H9 (cell line): ENCODE measurements around the gene PTPRJ. TPM values are rescaled to one million over a fixed set of nuclear protein-coding genes. Genes with fewer than 3 reads are reported as not detected.
"Not testable (repeated sequence)": the region's sequence is repeated elsewhere in the genome, so short reads cannot be mapped to it uniquely, and the experiment has no call there.

Experiments
- DNase-seq: peaks from one replicate; pipeline ENCODE4 v3.0.0-alpha.2; 2017
- H2AFZ ChIP-seq: one replicate; pipeline ENCODE4 v1.6.1; 2013; ENCODE audit warnings: mild to moderate bottlenecking, low read length, control low read depth, moderate library complexity
- H2AK5ac ChIP-seq: 2 replicates; pipeline ENCODE4 v1.6.1; 2013; ENCODE audit warnings: low read length, control low read depth, mixed read lengths; ENCODE audit not compliant: insufficient read length
- H2BK120ac ChIP-seq: one replicate; pipeline ENCODE4 v1.6.1; 2013; ENCODE audit warnings: low read depth, mild to moderate bottlenecking, low read length, control low read depth, inconsistent platforms; ENCODE audit not compliant: poor library complexity, severe bottlenecking
- H2BK12ac ChIP-seq: 2 replicates; pipeline ENCODE4 v1.6.1; 2013; ENCODE audit warnings: low read length, control low read depth, mixed read lengths, low read depth; ENCODE audit not compliant: insufficient read length
- H2BK15ac ChIP-seq: 2 replicates; pipeline ENCODE4 v1.6.1; 2013; ENCODE audit warnings: low read depth, low read length, control low read depth
- H2BK20ac ChIP-seq: one replicate; pipeline ENCODE4 v1.6.1; 2013; ENCODE audit warnings: low read depth, mild to moderate bottlenecking, low read length, control low read depth, inconsistent platforms; ENCODE audit not compliant: poor library complexity, severe bottlenecking
- H2BK5ac ChIP-seq: 2 replicates; pipeline ENCODE4 v1.6.1; 2013; ENCODE audit warnings: low read length, control low read depth, mixed read lengths; ENCODE audit not compliant: insufficient read length
- H3K14ac ChIP-seq: 2 replicates; pipeline ENCODE4 v1.6.1; 2013; ENCODE audit warnings: low read length, control low read depth; ENCODE audit not compliant: insufficient read depth
- H3K18ac ChIP-seq: 2 replicates; pipeline ENCODE4 v1.6.1; 2013; ENCODE audit warnings: low read depth, mild to moderate bottlenecking, mixed read lengths, low read length, control low read depth; ENCODE audit not compliant: insufficient read length
- H3K23ac ChIP-seq: 2 replicates; pipeline ENCODE4 v1.6.1; 2013; ENCODE audit warnings: low read length, control low read depth, mixed read lengths, low read depth; ENCODE audit not compliant: insufficient read length
- H3K23me2 ChIP-seq: 2 replicates; pipeline ENCODE4 v1.6.1; 2013; ENCODE audit warnings: low read depth, mild to moderate bottlenecking, mixed read lengths, low read length, control low read depth; ENCODE audit not compliant: insufficient read length, poor library complexity, severe bottlenecking
- H3K27ac ChIP-seq: 2 replicates; pipeline ENCODE4 v1.5.1; 2013; ENCODE audit warnings: low read length, control low read depth, mixed read lengths, low read depth; ENCODE audit not compliant: insufficient read length
- H3K27me3 ChIP-seq: 2 replicates; pipeline ENCODE4 v1.6.1; 2013; ENCODE audit warnings: low read length, control low read depth, inconsistent platforms; ENCODE audit not compliant: insufficient read depth
- H3K4ac ChIP-seq: 2 replicates; pipeline ENCODE4 v1.6.1; 2013; ENCODE audit warnings: low read depth, mild to moderate bottlenecking, control low read depth, inconsistent platforms, low read length, moderate library complexity
- H3K4me1 ChIP-seq: 2 replicates; pipeline ENCODE4 v1.6.1; 2013; ENCODE audit warnings: low read length, control low read depth, inconsistent platforms; ENCODE audit not compliant: insufficient read depth
- H3K4me2 ChIP-seq: 2 replicates; pipeline ENCODE4 v1.6.1; 2013; ENCODE audit warnings: low read length, control low read depth, mixed read lengths; ENCODE audit not compliant: insufficient read length, insufficient read depth
- H3K56ac ChIP-seq: 2 replicates; pipeline ENCODE4 v1.6.1; 2013; ENCODE audit warnings: low read depth, mild to moderate bottlenecking, mixed read lengths, low read length, control low read depth; ENCODE audit not compliant: insufficient read length
- H3K79me1 ChIP-seq: 2 replicates; pipeline ENCODE4 v1.6.1; 2013; ENCODE audit warnings: low read depth, mild to moderate bottlenecking, moderate library complexity, low read length, control low read depth, inconsistent platforms; ENCODE audit not compliant: insufficient read depth, poor library complexity, severe bottlenecking
- H3K79me2 ChIP-seq: 2 replicates; pipeline ENCODE4 v1.6.1; 2013; ENCODE audit warnings: low read length, control low read depth, inconsistent platforms; ENCODE audit not compliant: insufficient read depth
- H3K9ac ChIP-seq: 2 replicates; pipeline ENCODE4 v1.6.1; 2013; ENCODE audit warnings: low read length, control low read depth, mixed read lengths; ENCODE audit not compliant: insufficient read length; ENCODE audit errors: extremely low read depth
- H3K9me3 ChIP-seq: one replicate; pipeline ENCODE4 v1.6.1; 2013; ENCODE audit warnings: low read depth, low read length, inconsistent platforms; ENCODE audit not compliant: control insufficient read depth
- H3T11ph ChIP-seq: one replicate; pipeline ENCODE4 v1.6.1; 2013; ENCODE audit warnings: mild to moderate bottlenecking, low read length, control low read depth, inconsistent platforms
- H4K20me1 ChIP-seq: one replicate; pipeline ENCODE4 v1.6.1; 2013; ENCODE audit not compliant: control insufficient read depth, insufficient read length, insufficient read depth
- H4K5ac ChIP-seq: 2 replicates; pipeline ENCODE4 v1.6.1; 2013; ENCODE audit warnings: low read depth, mild to moderate bottlenecking, mixed read lengths, low read length, control low read depth; ENCODE audit not compliant: insufficient read length
- H4K8ac ChIP-seq: replicated peaks from 2 replicates; pipeline ENCODE4 v1.6.1; 2013; ENCODE audit warnings: low read length, control low read depth, mixed read lengths, low read depth; ENCODE audit not compliant: insufficient read length
- H4K91ac ChIP-seq: 2 replicates; pipeline ENCODE4 v1.6.1; 2013; ENCODE audit warnings: low read depth, mild to moderate bottlenecking, moderate library complexity, mixed read lengths, low read length, control low read depth; ENCODE audit not compliant: insufficient read length
- H3K27ac Mint-ChIP-seq, 3 experiments: 2 replicates in 2 of 3; 3 replicates in 1 of 3; pipeline ENCODE4 v1.8.0; 2020 to 2021; ENCODE audit warnings: mixed read lengths in 3 of 3, mild to moderate bottlenecking in 1 of 3, moderate library complexity in 1 of 3
- H3K27me3 Mint-ChIP-seq: 2 replicates; pipeline ENCODE4 v1.8.0; 2021; ENCODE audit warnings: low read depth, mild to moderate bottlenecking, moderate library complexity, mixed read lengths
- H3K36me3 Mint-ChIP-seq, 3 experiments: 2 replicates in 2 of 3; 3 replicates in 1 of 3; pipeline ENCODE4 v1.8.0; 2020 to 2021; ENCODE audit warnings: low read depth in 3 of 3, mixed read lengths in 3 of 3; ENCODE audit not compliant: insufficient read depth in 1 of 3
- H3K4me1 Mint-ChIP-seq, 2 experiments: 2 replicates each; pipeline ENCODE4 v1.8.0; 2020; ENCODE audit warnings: mixed read lengths in 2 of 2
- H3K4me3 Mint-ChIP-seq, 2 experiments: 2 replicates in 1 of 2; 3 replicates in 1 of 2; pipeline ENCODE4 v1.8.0; 2020 to 2021; ENCODE audit warnings: mild to moderate bottlenecking in 2 of 2, mixed read lengths in 2 of 2, moderate library complexity in 1 of 2
- H3K9me3 Mint-ChIP-seq, 2 experiments: 2 replicates in 1 of 2; 3 replicates in 1 of 2; pipeline ENCODE4 v1.8.0; 2020; ENCODE audit warnings: mild to moderate bottlenecking in 2 of 2, mixed read lengths in 2 of 2, moderate library complexity in 1 of 2
- WGBS: extraction: QIAGEN DNeasy Blood & Tissue Kit; methylation state at CpG from one replicate; pipeline ENCODE4 v1.1.7; 2013; ENCODE audit warnings: missing lambda C conversion rate, low lambda C conversion rate, mixed read lengths; ENCODE audit not compliant: insufficient read length; ENCODE audit errors: extremely low coverage; 5-methylcytosine and 5-hydroxymethylcytosine counted together
- total RNA-seq: library from RNA; stranded (reverse); gene quantifications from 2 replicates; pipeline ENCODE4 v1.2.1, GENCODE V29; 2021
- TF ChIP-seq, protein P1 (sequence below): fragments of 200-600 bp; sonication (generic); conservative IDR thresholded peaks from 3 replicates; pipeline ENCODE4 v1.8.0; 2021; ENCODE audit warnings: antibody characterized with exemption, mild to moderate bottlenecking

Gene PTPRJ
- total RNA-seq, 1 experiment from 2014 or later = 10.6 TPM

DNA sequence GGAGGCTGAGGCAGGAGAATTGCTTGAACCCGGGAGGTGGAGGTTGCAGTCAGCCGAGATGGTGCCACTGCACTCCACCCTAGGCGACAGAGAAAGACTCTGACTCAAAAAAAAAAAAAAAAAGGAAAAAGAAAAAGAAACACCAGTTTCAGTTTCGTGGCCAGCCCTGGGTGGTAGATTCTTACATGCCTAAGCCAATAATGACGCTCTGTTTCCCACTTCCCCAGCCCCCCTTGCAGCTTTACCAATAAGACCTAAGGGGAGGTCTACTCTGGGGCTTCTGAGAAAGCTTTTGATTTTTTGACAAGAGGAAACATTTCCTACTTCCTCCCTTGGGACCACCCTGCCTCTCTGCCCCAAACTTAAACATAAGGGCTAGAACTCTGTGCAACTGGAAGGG lies 30.0 kb upstream of the PTPRJ start:
- Histone ChIP-seq H3K9me3 (no peaks in the 10 kb centered on the region), H2BK15ac (no peak overlapping the region), H3K4ac (no peak overlapping the region), H3K4me2 (no peak overlapping the region), H4K8ac (no peak overlapping the region), H3K79me2 (no peaks in the 10 kb centered on the region), H2AK5ac (no peak overlapping the region), H3K9ac (no peak overlapping the region), H4K20me1 (no peaks in the 10 kb centered on the region), H3K23ac (no peak overlapping the region), H4K91ac (no peak overlapping the region), H3K14ac (no peak overlapping the region), H3K27me3 (no peaks in the 10 kb centered on the region), H4K5ac (no peak overlapping the region), H2BK12ac (no peak overlapping the region), H3K79me1 (no peaks in the 10 kb centered on the region), H3K23me2 (no peaks in the 10 kb centered on the region), H3T11ph (no peak overlapping the region), H2AFZ (no peak overlapping the region), H3K56ac (no peak overlapping the region), H2BK5ac (no peak overlapping the region), H2BK120ac (no peak overlapping the region), H3K27ac (no peak overlapping the region), H3K18ac (no peak overlapping the region), H3K4me1 (no peaks in the 10 kb centered on the region; the same call in 1 of the 2 replicates), H2BK20ac (no peak overlapping the region)
- H3K27ac Mint-ChIP-seq = no peak overlapping the region
- H3K4me3 Mint-ChIP-seq = no peak overlapping the region
- no peak for DNase-seq
- no peaks in the 10 kb centered on the region; the same call in 1 of the 2 replicates for H3K27me3 Mint-ChIP-seq
- no CpG with 5 or more reads among the region's 5 CpGs for WGBS
- H3K9me3 Mint-ChIP-seq = no peaks in the 10 kb centered on the region; a peak in 1 of 5 replicates
- H3K4me1 Mint-ChIP-seq = peaks cover 19 to 31% of the 10 kb centered on the region in 2 experiments
- H3K36me3 Mint-ChIP-seq = no peaks in the 10 kb centered on the region
- TF ChIP-seq, protein P1, sequence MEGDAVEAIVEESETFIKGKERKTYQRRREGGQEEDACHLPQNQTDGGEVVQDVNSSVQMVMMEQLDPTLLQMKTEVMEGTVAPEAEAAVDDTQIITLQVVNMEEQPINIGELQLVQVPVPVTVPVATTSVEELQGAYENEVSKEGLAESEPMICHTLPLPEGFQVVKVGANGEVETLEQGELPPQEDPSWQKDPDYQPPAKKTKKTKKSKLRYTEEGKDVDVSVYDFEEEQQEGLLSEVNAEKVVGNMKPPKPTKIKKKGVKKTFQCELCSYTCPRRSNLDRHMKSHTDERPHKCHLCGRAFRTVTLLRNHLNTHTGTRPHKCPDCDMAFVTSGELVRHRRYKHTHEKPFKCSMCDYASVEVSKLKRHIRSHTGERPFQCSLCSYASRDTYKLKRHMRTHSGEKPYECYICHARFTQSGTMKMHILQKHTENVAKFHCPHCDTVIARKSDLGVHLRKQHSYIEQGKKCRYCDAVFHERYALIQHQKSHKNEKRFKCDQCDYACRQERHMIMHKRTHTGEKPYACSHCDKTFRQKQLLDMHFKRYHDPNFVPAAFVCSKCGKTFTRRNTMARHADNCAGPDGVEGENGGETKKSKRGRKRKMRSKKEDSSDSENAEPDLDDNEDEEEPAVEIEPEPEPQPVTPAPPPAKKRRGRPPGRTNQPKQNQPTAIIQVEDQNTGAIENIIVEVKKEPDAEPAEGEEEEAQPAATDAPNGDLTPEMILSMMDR = no peak

DNA sequence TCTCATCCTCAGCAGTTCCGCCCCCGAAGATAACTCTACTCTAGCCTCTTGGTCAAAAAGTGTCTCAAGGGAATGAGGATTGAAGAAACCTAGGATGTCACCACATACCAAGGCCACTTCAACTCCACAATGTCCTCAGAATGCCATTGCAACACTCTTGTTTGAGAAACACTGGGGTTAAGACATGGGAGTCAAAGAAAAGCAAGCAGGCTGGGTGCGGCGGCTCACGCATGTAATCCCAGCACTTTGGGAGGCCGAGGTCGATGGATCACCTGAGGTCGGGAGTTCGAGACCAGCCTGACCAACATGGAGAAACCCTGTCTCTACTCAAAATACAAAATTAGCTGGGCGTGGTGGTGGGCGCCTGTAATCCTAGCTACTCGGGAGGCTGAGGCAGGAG lies 28.9 kb upstream of the PTPRJ start:
- not testable (repeated sequence) for H3K9me3 Mint-ChIP-seq, H3K36me3 Mint-ChIP-seq, H3K4me1 ChIP-seq, H3K18ac ChIP-seq, H3K4ac ChIP-seq, H3K23ac ChIP-seq, H4K20me1 ChIP-seq, H3K9ac ChIP-seq, H3K27me3 Mint-ChIP-seq, H3K79me2 ChIP-seq, H3K14ac ChIP-seq, H4K5ac ChIP-seq, H3K27ac Mint-ChIP-seq, H2AFZ ChIP-seq, H3K4me2 ChIP-seq, H2BK15ac ChIP-seq, H2BK20ac ChIP-seq, H3K9me3 ChIP-seq, H3K27ac ChIP-seq, H4K8ac ChIP-seq, DNase-seq, H3K56ac ChIP-seq, H3K4me3 Mint-ChIP-seq, H3K27me3 ChIP-seq, H2AK5ac ChIP-seq, H3K23me2 ChIP-seq, H3T11ph ChIP-seq, H2BK12ac ChIP-seq, H4K91ac ChIP-seq, H2BK5ac ChIP-seq, H3K79me1 ChIP-seq, H2BK120ac ChIP-seq
- H3K4me1 Mint-ChIP-seq = peaks cover 18 to 27% of the 10 kb centered on the region in 2 experiments
- WGBS = no CpG with 5 or more reads among the region's 12 CpGs
